CD4-positive, alpha-beta T cell (primary cell): ENCODE results near the gene CUL9. TPM values are rescaled to one million over a fixed set of nuclear protein-coding genes. Genes with fewer than 3 reads are reported as not detected.

ENCODE experiments used
- ATAC-seq: fragments of 200-7000 bp; cut with Tn5 transposase; one replicate; pipeline ENCODE4 v1.10.0; 2022; ENCODE audit warnings: mild to moderate bottlenecking; ENCODE audit not compliant: poor library complexity
- CTCF ChIA-PET: fragments of 350-600 bp; sonication (Branson Sonifier 250); formaldehyde crosslinking; loops from one replicate; lab custom pipeline; 2021; ENCODE audit warnings: antibody characterized with exemption, inconsistent platforms; lab: Charles Lee
- POLR2A ChIA-PET: fragments of 350-600 bp; sonication (Branson Sonifier 250); formaldehyde crosslinking; loops from one replicate; lab custom pipeline; 2021; ENCODE audit warnings: antibody characterized with exemption, inconsistent platforms; lab: Charles Lee
- DNase-seq, 14 experiments: peaks; one replicate each; pipeline ENCODE4 v3.0.0-alpha.2; 2013 to 2020; ENCODE audit warnings: mixed read lengths in 2 of 14
- H3K27ac ChIP-seq, 2 donors: one replicate each; pipeline versions ENCODE4 v1.5.1 to v1.7.0; 2013; ENCODE audit warnings: low read length in 2 of 2, low read depth in 1 of 2, mild to moderate bottlenecking in 1 of 2
- H3K27me3 ChIP-seq, 2 experiments: 1 replicate in 1 of 2; 2 replicates in 1 of 2; pipeline versions ENCODE4 v1.6.1 to v1.7.0; 2013; ENCODE audit warnings: low read length in 2 of 2, control low read depth in 1 of 2, mild to moderate bottlenecking in 1 of 2, moderate library complexity in 1 of 2; ENCODE audit not compliant: insufficient read depth in 2 of 2, control insufficient read depth in 1 of 2
- H3K36me3 ChIP-seq: one replicate; pipeline ENCODE4 v1.6.1; 2013; ENCODE audit warnings: low read length, control low read depth; ENCODE audit not compliant: insufficient read depth
- H3K4me1 ChIP-seq: one replicate; pipeline ENCODE4 v1.6.1; 2013; ENCODE audit warnings: low read length, control low read depth; ENCODE audit not compliant: insufficient read depth
- H3K4me3 ChIP-seq: one replicate; pipeline ENCODE4 v1.5.1; 2013; ENCODE audit warnings: mild to moderate bottlenecking, low read length, moderate library complexity
- H3K9me3 ChIP-seq, 2 experiments: 1 replicate in 1 of 2; 2 replicates in 1 of 2; pipeline versions ENCODE4 v1.6.1 to v1.7.0; 2013; ENCODE audit warnings: low read length in 2 of 2, mild to moderate bottlenecking in 2 of 2, control low read depth in 1 of 2, moderate library complexity in 1 of 2; ENCODE audit not compliant: control insufficient read depth in 1 of 2, insufficient read depth in 1 of 2
- H3K27ac Mint-ChIP-seq: one replicate; pipeline ENCODE4 v1.8.0; 2020; ENCODE audit warnings: mixed read lengths
- H3K27me3 Mint-ChIP-seq: one replicate; pipeline ENCODE4 v1.8.0; 2021; ENCODE audit warnings: mixed read lengths
- H3K36me3 Mint-ChIP-seq: one replicate; pipeline ENCODE4 v1.8.0; 2021; ENCODE audit warnings: low read depth, mixed read lengths
- H3K4me1 Mint-ChIP-seq: one replicate; pipeline ENCODE4 v1.8.0; 2021; ENCODE audit warnings: low read depth, mixed read lengths
- H3K4me3 Mint-ChIP-seq: one replicate; pipeline ENCODE4 v1.8.0; 2020; ENCODE audit warnings: mild to moderate bottlenecking, mixed read lengths
- H3K9me3 Mint-ChIP-seq: one replicate; pipeline ENCODE4 v1.8.0; 2020; ENCODE audit warnings: mixed read lengths
- intact Hi-C, 2 experiments: fragments of 100-400 bp; cut with DNase I in 1 of 2; cut with micrococcal nuclease in 1 of 2; formaldehyde crosslinking; loops; one replicate each; pipeline versions ENCODE4 v1.15.1 to v1.9.0; 2023 to 2025; cut with DNase I, micrococcal nuclease
- total RNA-seq, 174 experiments: library from RNA in 2 of 174; stranded (reverse) in 2 of 174; gene quantifications; one replicate each; pipeline ENCODE4 v1.2.3 and lab custom pipeline; 2021 to 2026
- TF ChIP-seq, protein P1 (sequence below): fragments of 200-600 bp; IDR thresholded peaks from one replicate; pipeline ENCODE4 v1.8.0; 2022; ENCODE audit warnings: antibody characterized with exemption, mild to moderate bottlenecking

Gene CUL9
- total RNA-seq, 2 experiments from 2014 or later = 75.5 to 79.2 TPM

DNA sequence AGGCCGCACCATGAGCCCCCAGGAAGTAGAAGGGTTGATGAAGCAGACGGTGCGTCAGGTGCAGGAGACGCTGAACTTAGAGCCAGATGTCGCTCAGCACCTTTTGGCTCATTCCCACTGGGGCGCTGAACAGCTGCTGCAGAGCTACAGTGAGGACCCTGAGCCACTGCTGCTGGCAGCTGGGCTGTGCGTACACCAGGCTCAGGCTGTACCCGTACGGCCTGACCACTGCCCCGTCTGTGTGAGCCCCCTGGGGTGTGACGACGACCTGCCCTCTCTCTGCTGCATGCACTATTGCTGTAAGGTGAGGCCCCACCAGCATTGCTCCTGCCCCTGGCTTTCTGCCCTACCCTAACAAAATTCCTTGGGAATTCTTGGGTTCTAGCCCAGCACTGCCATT lies 34.2 kb downstream of the CUL9 start:
- Histone ChIP-seq H3K4me3 (no peak overlapping the region), H3K9me3 (no peaks in the 10 kb centered on the region), H3K4me1 (peaks cover 6% of the 10 kb centered on the region), H3K27ac (no peak overlapping the region), H3K27me3 (no peaks in the 10 kb centered on the region), H3K36me3 (peaks cover 30% of the 10 kb centered on the region)
- intact Hi-C loops = no loop called here
- Mint-ChIP-seq H3K36me3 (peaks cover 58% of the 10 kb centered on the region), H3K4me1 (peaks cover 13% of the 10 kb centered on the region), H3K27me3 (no peaks in the 10 kb centered on the region), H3K27ac (no peak overlapping the region), H3K4me3 (no peak overlapping the region), H3K9me3 (no peaks in the 10 kb centered on the region)
- ATAC-seq (no peak), DNase-seq (no peak)
- CTCF ChIA-PET = interaction anchor here (1.6 kb wide), 1 partner anchor 13 kb away, joined by 7 read pairs; the partner anchor contains the start of gene DNPH1
- TF ChIP-seq, protein P1, sequence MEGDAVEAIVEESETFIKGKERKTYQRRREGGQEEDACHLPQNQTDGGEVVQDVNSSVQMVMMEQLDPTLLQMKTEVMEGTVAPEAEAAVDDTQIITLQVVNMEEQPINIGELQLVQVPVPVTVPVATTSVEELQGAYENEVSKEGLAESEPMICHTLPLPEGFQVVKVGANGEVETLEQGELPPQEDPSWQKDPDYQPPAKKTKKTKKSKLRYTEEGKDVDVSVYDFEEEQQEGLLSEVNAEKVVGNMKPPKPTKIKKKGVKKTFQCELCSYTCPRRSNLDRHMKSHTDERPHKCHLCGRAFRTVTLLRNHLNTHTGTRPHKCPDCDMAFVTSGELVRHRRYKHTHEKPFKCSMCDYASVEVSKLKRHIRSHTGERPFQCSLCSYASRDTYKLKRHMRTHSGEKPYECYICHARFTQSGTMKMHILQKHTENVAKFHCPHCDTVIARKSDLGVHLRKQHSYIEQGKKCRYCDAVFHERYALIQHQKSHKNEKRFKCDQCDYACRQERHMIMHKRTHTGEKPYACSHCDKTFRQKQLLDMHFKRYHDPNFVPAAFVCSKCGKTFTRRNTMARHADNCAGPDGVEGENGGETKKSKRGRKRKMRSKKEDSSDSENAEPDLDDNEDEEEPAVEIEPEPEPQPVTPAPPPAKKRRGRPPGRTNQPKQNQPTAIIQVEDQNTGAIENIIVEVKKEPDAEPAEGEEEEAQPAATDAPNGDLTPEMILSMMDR = no peak
- POLR2A ChIA-PET = no interaction called here

- Mint-ChIP-seq H3K27me3 (no peaks in the 10 kb centered on the region), H3K4me1 (peaks cover 24% of the 10 kb centered on the region), H3K36me3 (peaks cover 61% of the 10 kb centered on the region), H3K27ac (peak overlapping the region; percentile 46), H3K9me3 (no peaks in the 10 kb centered on the region), H3K4me3 (no peak overlapping the region)
- Histone ChIP-seq H3K4me3 (no peak overlapping the region), H3K4me1 (peaks cover 16% of the 10 kb centered on the region), H3K27me3 (no peaks in the 10 kb centered on the region), H3K27ac (no peak overlapping the region), H3K9me3 (no peaks in the 10 kb centered on the region), H3K36me3 (peaks cover 30% of the 10 kb centered on the region)
- ChIA-PET POLR2A (no interaction called here), CTCF (interaction anchor here (1.2 kb wide), 1 partner anchor 117 kb away, joined by 4 read pairs; no protein-coding TSS in a partner anchor)
- TF ChIP-seq, protein P1 = no peak
- no peak for ATAC-seq
- intact Hi-C loops = no loop called here
- no peak for DNase-seq
Measured at GRCh38 chr6:43217351-43217750, 35.4 kb downstream of the CUL9 start.

DNA sequence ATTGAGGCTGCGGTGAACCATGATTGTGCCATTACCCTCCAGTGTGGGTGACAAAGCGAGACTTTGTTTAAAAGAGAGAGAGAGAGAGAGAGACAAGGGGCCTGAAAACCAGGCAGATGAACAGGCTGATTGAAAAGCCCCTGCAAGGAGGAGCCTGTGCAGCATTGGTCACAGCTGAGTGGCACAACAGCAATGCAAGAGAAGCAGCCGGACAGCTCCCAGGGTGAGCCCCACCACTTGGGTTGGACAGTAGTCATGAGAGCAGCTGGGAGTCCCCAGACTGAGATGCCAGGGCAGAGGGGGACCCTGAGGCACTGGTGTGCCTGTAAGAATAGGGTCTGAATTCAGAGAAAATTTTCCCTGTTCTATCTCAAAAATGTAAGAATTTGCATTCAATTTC lies 37.1 kb downstream of the CUL9 start:
- CTCF ChIA-PET = no interaction called here
- peaks cover 71% of the 10 kb centered on the region for H3K36me3 Mint-ChIP-seq
- no peaks in the 10 kb centered on the region for H3K27me3 ChIP-seq
- H3K9me3 Mint-ChIP-seq = no peaks in the 10 kb centered on the region
- peak overlapping the region; percentile 100 for H3K27ac Mint-ChIP-seq
- ATAC-seq (no peak), DNase-seq (peak in 1 of 14 experiments; percentile 27)
- H3K4me1 Mint-ChIP-seq = peaks cover 36% of the 10 kb centered on the region
- peaks cover 35% of the 10 kb centered on the region for H3K36me3 ChIP-seq
- TF ChIP-seq, protein P1 = no peak
- POLR2A ChIA-PET = no interaction called here
- H3K4me3 ChIP-seq = no peak overlapping the region
- no peak overlapping the region for H3K27ac ChIP-seq
- intact Hi-C loops = no loop called here
- no peaks in the 10 kb centered on the region for H3K27me3 Mint-ChIP-seq
- no peak overlapping the region for H3K4me3 Mint-ChIP-seq
- no peaks in the 10 kb centered on the region for H3K9me3 ChIP-seq
- H3K4me1 ChIP-seq = peaks cover 34% of the 10 kb centered on the region
